Activated CD4-positive, alpha-beta T cell treated with anti-CD3 and anti-CD28 coated beads for 36 hours (primary cell): Measurements from ENCODE around the gene FIG4. TPM values are rescaled to one million over a fixed set of nuclear protein-coding genes. Genes with fewer than 3 reads are reported as not detected.
"Not testable (repeated sequence)": the region's sequence is repeated elsewhere in the genome, so short reads cannot be mapped to it uniquely, and the experiment has no call there.

Source experiments
- ATAC-seq: fragments of 200-7000 bp; cut with Tn5 transposase; one replicate; pipeline ENCODE4 v1.10.0; 2021; ENCODE audit warnings: mild to moderate bottlenecking, moderate library complexity
- CTCF ChIA-PET: fragments of 350-600 bp; sonication (Branson Sonifier 250); formaldehyde crosslinking; loops from one replicate; lab custom pipeline; 2021; ENCODE audit warnings: antibody characterized with exemption; lab: Charles Lee
- POLR2A ChIA-PET: fragments of 350-600 bp; sonication (Branson Sonifier 250); formaldehyde crosslinking; loops from one replicate; lab custom pipeline; 2021; ENCODE audit warnings: antibody characterized with exemption, inconsistent platforms; lab: Charles Lee
- DNase-seq: peaks from one replicate; pipeline ENCODE4 v3.0.0-alpha.2; 2020
- H3K27ac Mint-ChIP-seq: one replicate; pipeline ENCODE4 v1.8.0; 2021; ENCODE audit warnings: mixed read lengths
- H3K27me3 Mint-ChIP-seq: one replicate; pipeline ENCODE4 v1.8.0; 2021; ENCODE audit warnings: mixed read lengths
- H3K36me3 Mint-ChIP-seq: one replicate; pipeline ENCODE4 v1.8.0; 2021; ENCODE audit warnings: low read depth, mixed read lengths
- H3K4me1 Mint-ChIP-seq: one replicate; pipeline ENCODE4 v1.8.0; 2021; ENCODE audit warnings: mixed read lengths
- H3K4me3 Mint-ChIP-seq: one replicate; pipeline ENCODE4 v1.8.0; 2021; ENCODE audit warnings: mild to moderate bottlenecking, moderate library complexity, mixed read lengths
- H3K9me3 Mint-ChIP-seq: one replicate; pipeline ENCODE4 v1.8.0; 2021; ENCODE audit warnings: low read depth, mixed read lengths
- intact Hi-C, 2 experiments: fragments of 100-400 bp; cut with DNase I in 1 of 2; cut with micrococcal nuclease in 1 of 2; formaldehyde crosslinking; loops; one replicate each; pipeline versions ENCODE4 v1.14.2 to v1.15.1; 2022 to 2024; cut with DNase I, micrococcal nuclease
- total RNA-seq, 2 experiments: library from RNA; stranded (reverse); gene quantifications; one replicate each; pipeline ENCODE4 v1.2.3, GENCODE V29; 2021

FIG4 gene
- total RNA-seq, 2 experiments from 2014 or later = 14.4 to 17.5 TPM

DNA sequence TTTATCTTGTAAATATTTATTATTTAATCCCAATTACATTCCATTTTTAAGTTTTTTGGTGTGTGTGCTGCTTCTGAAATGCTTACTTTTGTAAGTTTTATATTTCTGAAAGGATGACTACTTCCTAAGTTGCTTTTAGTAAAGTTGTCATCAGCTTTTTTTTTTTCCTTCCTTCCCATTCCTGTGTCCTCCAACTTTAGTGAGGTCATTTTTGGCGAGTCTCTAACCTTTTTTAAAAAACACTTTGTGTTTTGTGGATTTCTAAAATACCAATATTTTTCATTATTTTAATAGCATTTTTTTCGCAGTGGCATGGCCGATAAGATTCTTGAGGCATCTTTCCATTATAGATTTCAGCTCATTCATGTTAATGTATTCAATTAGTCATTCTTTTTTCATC, 30.9 kb downstream of the FIG4 start:
- CTCF ChIA-PET = interaction anchor here (0.7 to 1.7 kb wide), 3 partner anchors 112 to 318 kb away, joined by 3 to 10 read pairs (median 4); no protein-coding TSS in a partner anchor
- H3K36me3 Mint-ChIP-seq = peaks cover 20% of the 10 kb centered on the region

DNA sequence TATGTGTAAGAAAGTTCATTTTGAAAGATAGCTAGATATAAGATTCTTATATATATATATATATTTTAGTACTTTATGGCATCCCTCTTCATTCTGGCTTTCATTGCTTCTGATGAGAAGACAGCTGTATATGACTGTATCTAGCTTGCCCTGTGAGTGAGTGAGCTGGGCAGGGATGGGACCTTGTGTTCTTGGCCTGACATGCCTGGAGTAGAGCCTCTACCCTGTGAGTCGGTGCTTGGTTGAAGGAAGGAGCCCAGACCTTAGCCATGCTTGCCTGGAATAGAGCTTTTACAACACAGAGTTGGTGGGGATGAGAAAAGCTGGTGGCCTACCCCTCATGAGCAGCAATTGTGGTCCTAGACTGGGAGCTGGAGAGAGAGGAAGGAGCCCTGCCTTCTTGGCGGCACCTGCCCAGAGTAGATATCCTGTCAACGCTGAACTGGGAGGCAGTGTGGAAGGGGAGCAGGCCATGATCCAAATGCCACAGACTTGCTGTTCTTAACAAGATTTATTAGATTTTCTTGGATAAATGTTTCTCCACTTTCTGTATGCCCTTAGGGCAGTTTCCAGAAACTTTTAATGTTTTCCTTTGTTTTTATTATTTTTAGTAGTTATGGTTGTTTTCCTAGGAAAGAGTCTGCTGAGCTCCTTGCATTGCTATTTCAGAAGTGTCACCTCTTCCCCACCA, 31.6 kb downstream of the FIG4 start:
- intact Hi-C loops = no loop called here
- no peaks in the 10 kb centered on the region for H3K4me1 Mint-ChIP-seq
- H3K36me3 Mint-ChIP-seq = peaks cover 22% of the 10 kb centered on the region
- peaks cover 2% of the 10 kb centered on the region for H3K9me3 Mint-ChIP-seq
- H3K4me3 Mint-ChIP-seq = no peak overlapping the region
- ATAC-seq = no peak
- POLR2A ChIA-PET = no interaction called here
- no peaks in the 10 kb centered on the region for H3K27me3 Mint-ChIP-seq
- CTCF ChIA-PET = interaction anchor here (0.7 to 1.7 kb wide), 3 partner anchors 112 to 317 kb away, joined by 3 to 10 read pairs (median 4); no protein-coding TSS in a partner anchor
- no peak overlapping the region for H3K27ac Mint-ChIP-seq
- no peak for DNase-seq

More for the DNA sequence above, 30.9 kb downstream of the FIG4 start:
- H3K27ac Mint-ChIP-seq = no peak overlapping the region
- peaks cover 2% of the 10 kb centered on the region for H3K9me3 Mint-ChIP-seq
- POLR2A ChIA-PET = no interaction called here
- no peak for ATAC-seq
- no peaks in the 10 kb centered on the region for H3K27me3 Mint-ChIP-seq
- intact Hi-C loops = no loop called here
- no peaks in the 10 kb centered on the region for H3K4me1 Mint-ChIP-seq
- DNase-seq = no peak
- no peak overlapping the region for H3K4me3 Mint-ChIP-seq

- H3K27me3 Mint-ChIP-seq, ATAC-seq, CTCF ChIA-PET, H3K4me1 Mint-ChIP-seq, DNase-seq, H3K4me3 Mint-ChIP-seq, H3K27ac Mint-ChIP-seq, POLR2A ChIA-PET, H3K9me3 Mint-ChIP-seq, intact Hi-C loops: not testable (repeated sequence)
- peaks cover 16% of the 10 kb centered on the region for H3K36me3 Mint-ChIP-seq
Measured at GRCh38 chr6:109725250-109725649, 34.2 kb downstream of the FIG4 start.

DNA sequence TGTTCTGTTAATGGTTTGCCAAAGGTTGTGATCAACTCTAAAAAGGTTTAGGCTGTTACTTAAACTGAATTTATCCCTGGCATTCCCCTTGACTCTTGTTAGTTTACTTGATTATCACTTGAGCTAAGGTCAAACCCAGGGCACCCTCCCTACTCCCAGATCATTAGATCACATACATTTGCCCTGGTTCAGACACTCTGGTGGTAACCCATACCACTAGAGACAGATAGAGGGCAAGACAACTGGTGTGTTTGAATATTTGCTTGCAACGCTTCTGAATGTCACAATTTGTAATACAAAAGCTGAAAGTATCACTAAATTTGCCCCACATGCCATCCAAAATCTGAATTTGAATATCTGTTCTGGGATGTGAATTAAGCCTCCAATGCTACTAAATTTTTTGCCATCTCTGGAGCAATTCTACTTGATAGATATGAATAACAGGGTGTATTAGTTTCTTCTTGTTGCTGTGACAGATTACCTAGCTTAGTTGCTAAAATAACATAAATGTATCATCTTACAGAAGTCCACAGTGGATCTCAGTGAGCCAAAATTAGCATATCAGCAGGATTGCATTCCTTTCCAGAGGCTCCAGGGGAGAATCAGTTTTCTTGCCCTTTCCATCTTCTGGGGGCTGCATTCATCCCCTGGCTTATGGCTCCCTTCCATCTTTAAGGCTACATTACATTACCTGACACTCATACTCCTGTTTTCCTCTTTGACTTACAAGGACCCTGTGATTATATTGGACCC, 45.4 kb downstream of the FIG4 start:
- H3K4me1 Mint-ChIP-seq = peaks cover 5% of the 10 kb centered on the region
- intact Hi-C loops = no loop called here
- ChIA-PET CTCF (no interaction called here), POLR2A (no interaction called here)
- H3K27me3 Mint-ChIP-seq = no peaks in the 10 kb centered on the region
- H3K36me3 Mint-ChIP-seq = peaks cover 17% of the 10 kb centered on the region
- no peak overlapping the region for H3K27ac Mint-ChIP-seq
- ATAC-seq = no peak
- no peak for DNase-seq
- H3K4me3 Mint-ChIP-seq = no peak overlapping the region
- no peaks in the 10 kb centered on the region for H3K9me3 Mint-ChIP-seq

DNA sequence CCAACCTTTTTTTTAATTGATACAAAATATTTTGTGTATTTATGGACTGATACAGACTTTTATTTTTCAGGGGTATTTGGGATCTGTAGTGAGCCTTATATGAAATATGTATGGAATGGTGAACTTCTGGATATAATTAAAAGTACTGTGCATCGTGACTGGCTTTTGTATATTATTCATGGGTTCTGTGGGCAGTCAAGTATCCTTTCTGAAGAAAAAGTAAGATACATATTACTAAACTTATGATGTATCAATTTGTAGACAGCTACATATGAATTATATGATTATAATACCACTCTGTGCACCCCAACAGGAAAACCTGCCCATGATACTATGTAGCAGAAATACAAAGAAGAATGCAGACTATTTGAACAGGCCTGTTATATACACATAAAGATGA, 47.2 kb downstream of the FIG4 start:
- POLR2A ChIA-PET = no interaction called here

DNA sequence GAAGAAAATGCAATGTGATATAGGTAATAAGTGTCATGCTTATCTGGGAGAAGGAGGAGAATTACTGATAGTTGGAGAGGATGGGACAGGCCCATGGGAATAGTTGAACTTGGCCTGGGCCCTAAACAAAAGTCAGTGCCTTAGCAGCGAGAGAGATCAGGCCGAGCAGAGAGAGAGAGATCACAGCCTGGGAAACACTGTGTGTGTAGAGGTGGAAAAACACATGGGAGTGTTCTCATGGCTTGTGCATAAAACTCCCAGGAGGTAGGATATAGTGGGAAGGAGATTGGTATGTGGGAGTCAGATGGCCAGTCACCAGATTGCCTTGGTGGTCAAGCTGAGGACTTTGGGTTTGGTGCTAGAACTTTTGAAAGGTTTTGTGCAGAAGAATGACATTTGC, 47.6 kb downstream of the FIG4 start:
- Mint-ChIP-seq H3K36me3 (peaks cover 20% of the 10 kb centered on the region), H3K4me1 (peaks cover 5% of the 10 kb centered on the region), H3K9me3 (no peaks in the 10 kb centered on the region), H3K27me3 (no peaks in the 10 kb centered on the region), H3K27ac (no peak overlapping the region), H3K4me3 (no peak overlapping the region)
- POLR2A ChIA-PET = no interaction called here
- no peak for ATAC-seq
- intact Hi-C loops = no loop called here
- CTCF ChIA-PET = no interaction called here
- no peak for DNase-seq

More for the DNA sequence above, 47.2 kb downstream of the FIG4 start:
- intact Hi-C loops = no loop called here
- Mint-ChIP-seq H3K4me1 (peaks cover 5% of the 10 kb centered on the region), H3K9me3 (no peaks in the 10 kb centered on the region), H3K27ac (no peak overlapping the region), H3K27me3 (no peaks in the 10 kb centered on the region), H3K36me3 (peaks cover 20% of the 10 kb centered on the region), H3K4me3 (no peak overlapping the region)
- ATAC-seq (no peak), DNase-seq (no peak)
- CTCF ChIA-PET = no interaction called here

- ATAC-seq = no peak
- Mint-ChIP-seq H3K4me3 (no peak overlapping the region), H3K9me3 (no peaks in the 10 kb centered on the region), H3K36me3 (peaks cover 31% of the 10 kb centered on the region), H3K4me1 (peaks cover 5% of the 10 kb centered on the region), H3K27me3 (no peaks in the 10 kb centered on the region), H3K27ac (no peak overlapping the region)
- CTCF ChIA-PET = interaction anchor here (1.6 kb wide), 1 partner anchor 300 kb away, joined by 9 read pairs; no protein-coding TSS in a partner anchor
- POLR2A ChIA-PET = no interaction called here
- intact Hi-C loops = no loop called here
- no peak for DNase-seq
Measured at GRCh38 chr6:109739686-109740085, 48.6 kb downstream of the FIG4 start.

- Mint-ChIP-seq H3K4me1 (peaks cover 5% of the 10 kb centered on the region), H3K36me3 (peaks cover 34% of the 10 kb centered on the region), H3K27ac (no peak overlapping the region), H3K27me3 (no peaks in the 10 kb centered on the region), H3K9me3 (no peaks in the 10 kb centered on the region), H3K4me3 (no peak overlapping the region)
- intact Hi-C loops = no loop called here
- ChIA-PET POLR2A (no interaction called here), CTCF (interaction anchor here (0.5 to 1.6 kb wide), 3 partner anchors 276 to 320 kb away, joined by 3 to 9 read pairs (median 3); no protein-coding TSS in a partner anchor)
- ATAC-seq (peak; percentile 39), DNase-seq (peak; percentile 40)
Measured at GRCh38 chr6:109740787-109741186, 49.7 kb downstream of the FIG4 start.

GRCh38 chr6:109743739-109744138, 52.6 kb downstream of the FIG4 start:
- intact Hi-C loops = no loop called here
- Mint-ChIP-seq H3K27ac (no peak overlapping the region), H3K27me3 (no peaks in the 10 kb centered on the region), H3K4me3 (no peak overlapping the region), H3K36me3 (peaks cover 30% of the 10 kb centered on the region), H3K4me1 (peaks cover 5% of the 10 kb centered on the region), H3K9me3 (no peaks in the 10 kb centered on the region)
- CTCF ChIA-PET = no interaction called here
- DNase-seq (no peak), ATAC-seq (no peak)
- POLR2A ChIA-PET = no interaction called here

- H3K27ac Mint-ChIP-seq, H3K27me3 Mint-ChIP-seq, H3K9me3 Mint-ChIP-seq, ATAC-seq, DNase-seq, H3K4me3 Mint-ChIP-seq, POLR2A ChIA-PET, intact Hi-C loops, CTCF ChIA-PET, H3K4me1 Mint-ChIP-seq: not testable (repeated sequence)
- peaks cover 27% of the 10 kb centered on the region for H3K36me3 Mint-ChIP-seq
Measured at GRCh38 chr6:109744779-109745178, 53.7 kb downstream of the FIG4 start.

GRCh38 chr6:109747221-109747620, 56.1 kb downstream of the FIG4 start:
- POLR2A ChIA-PET = no interaction called here
- DNase-seq (no peak), ATAC-seq (no peak)
- Mint-ChIP-seq H3K36me3 (peaks cover 21% of the 10 kb centered on the region), H3K27ac (no peak overlapping the region), H3K9me3 (no peaks in the 10 kb centered on the region), H3K27me3 (no peaks in the 10 kb centered on the region), H3K4me1 (no peaks in the 10 kb centered on the region), H3K4me3 (no peak overlapping the region)
- intact Hi-C loops = no loop called here
- CTCF ChIA-PET = no interaction called here
